A549 (cell line): ENCODE results near the gene ST8SIA5. TPM values are rescaled to one million over a fixed set of nuclear protein-coding genes. Genes with fewer than 3 reads are reported as not detected.

Experiments used
- ATAC-seq, 2 experiments: fragments of 200-7000 bp in 1 of 2; fragments of >200 bp in 1 of 2; cut with Nextera tagmentation in 1 of 2; cut with Tn5 transposase in 1 of 2; 3 replicates each; pipeline versions ENCODE4 v1.8.0 to v1.9.1; 2018 to 2020; ENCODE audit warnings: mild to moderate bottlenecking in 1 of 2, moderate library complexity in 1 of 2
- CTCF ChIA-PET: fragments of 300-600 bp; sonication (Branson Sonifier 250); formaldehyde crosslinking; extraction: SDS; loops from one replicate; lab custom pipeline; 2021; ENCODE audit warnings: antibody characterized with exemption, inconsistent platforms; lab: Yijun Ruan, JAX
- POLR2A ChIA-PET: fragments of 350-600 bp; formaldehyde crosslinking; extraction: SDS; loops from one replicate; lab custom pipeline; 2021; ENCODE audit warnings: antibody characterized with exemption, inconsistent platforms; lab: Yijun Ruan, JAX
- DNase-seq, 2 experiments: peaks; one replicate each; pipeline versions ENCODE4 v3.0.0 to v3.0.0-alpha.2; 2011 to 2016; ENCODE audit warnings: low read depth in 1 of 2, low spot score in 1 of 2
- FAIRE-seq: peaks from 2 replicates; lab custom pipeline; 2011; peaks lifted over from hg19 to GRCh38; lab: Jason Lieb, UNC
- H3K27ac ChIP-seq, 2 experiments: fragments of >200 bp; sonication (Bioruptor Twin); formaldehyde crosslinking; 3 replicates each; pipeline ENCODE4 v1.5.1; 2016 to 2017
- H3K4me1 ChIP-seq: fragments of >200 bp; sonication (Bioruptor Twin); formaldehyde crosslinking; 3 replicates; pipeline ENCODE4 v1.6.1; 2016
- H3K4me2 ChIP-seq: fragments of >200 bp; sonication (Bioruptor Twin); formaldehyde crosslinking; 3 replicates; pipeline ENCODE4 v1.6.1; 2016
- H3K4me3 ChIP-seq: fragments of >200 bp; sonication (Bioruptor Twin); formaldehyde crosslinking; 3 replicates; pipeline ENCODE4 v1.5.1; 2016
- H3K9me3 ChIP-seq: fragments of >200 bp; sonication (Bioruptor Twin); formaldehyde crosslinking; 3 replicates; pipeline ENCODE4 v1.6.1; 2016
- ATOH8 ChIP-seq: fragments of 250-450 bp; sonication (Bioruptor Pico); IDR thresholded peaks from 2 replicates; pipeline ENCODE4 v1.5.0; 2020; ENCODE audit warnings: low read depth, mild to moderate bottlenecking, moderate library complexity
- BCL3 ChIP-seq: fragments of >200 bp; sonication (Bioruptor Twin); formaldehyde crosslinking; IDR thresholded peaks from 3 replicates; pipeline ENCODE4 v1.6.1; 2016
- CBX2 ChIP-seq: fragments of 200-600 bp; sonication (generic); IDR thresholded peaks from 2 replicates; pipeline ENCODE4 v1.6.1; 2016; ENCODE audit warnings: low read depth, mild to moderate bottlenecking, borderline replicate concordance
- CHD2 ChIP-seq: fragments of 150-350 bp; IDR thresholded peaks from 2 replicates; pipeline ENCODE4 v1.6.1; 2014; ENCODE audit warnings: low read length; ENCODE audit not compliant: partially characterized antibody
- CTCF ChIP-seq: fragments of >200 bp; sonication (Bioruptor Twin); formaldehyde crosslinking; IDR thresholded peaks from 3 replicates; pipeline ENCODE4 v1.5.1; 2016
- E2F6 ChIP-seq: IDR thresholded peaks from 2 replicates; pipeline ENCODE4 v1.6.1; 2012; ENCODE audit warnings: low read depth, borderline replicate concordance
- ELK1 ChIP-seq: fragments of 150-350 bp; IDR thresholded peaks from 2 replicates; pipeline ENCODE4 v1.6.1; 2014; ENCODE audit warnings: low read depth, mild to moderate bottlenecking, low read length
- JUN ChIP-seq, 2 experiments: fragments of >200 bp; sonication (Bioruptor Twin); formaldehyde crosslinking; IDR thresholded peaks; 2 replicates in 1 of 2; 3 replicates in 1 of 2; pipeline ENCODE4 v1.6.1; 2016 to 2017
- JUNB ChIP-seq: fragments of >200 bp; sonication (Bioruptor Twin); formaldehyde crosslinking; IDR thresholded peaks from 2 replicates; pipeline ENCODE4 v1.6.1; 2016
- MAZ ChIP-seq: fragments of 150-350 bp; IDR thresholded peaks from 2 replicates; pipeline ENCODE4 v1.6.1; 2014; ENCODE audit warnings: antibody characterized with exemption, low read depth, low read length, borderline replicate concordance
- NFE2L2 ChIP-seq: fragments of 150-350 bp; conservative IDR thresholded peaks from 2 replicates; pipeline ENCODE4 v1.6.1; 2014; ENCODE audit warnings: low read length
- NR3C1 ChIP-seq: fragments of >200 bp; sonication (Bioruptor Twin); formaldehyde crosslinking; IDR thresholded peaks from 3 replicates; pipeline ENCODE4 v1.6.1; 2017
- PHF8 ChIP-seq: fragments of 200-600 bp; sonication (generic); IDR thresholded peaks from 2 replicates; pipeline ENCODE4 v1.6.1; 2016; ENCODE audit warnings: low read depth, mild to moderate bottlenecking, antibody characterized with exemption, moderate library complexity, borderline replicate concordance
- POLR2A ChIP-seq: IDR thresholded peaks from 2 replicates; pipeline ENCODE4 v1.6.1; 2012; ENCODE audit warnings: mild to moderate bottlenecking, low read length
- RFX5 ChIP-seq: fragments of 450-650 bp; IDR thresholded peaks from 2 replicates; pipeline ENCODE4 v1.7.1; 2014; ENCODE audit warnings: antibody characterized with exemption, mild to moderate bottlenecking, moderate library complexity
- RNF2 ChIP-seq: fragments of 200-600 bp; sonication (generic); IDR thresholded peaks from 2 replicates; pipeline ENCODE4 v1.6.1; 2016; ENCODE audit warnings: low read depth, mild to moderate bottlenecking, antibody characterized with exemption, moderate library complexity, borderline replicate concordance
- WGBS: methylation state at CpG from one replicate; pipeline ENCODE4 v1.1.6; 2017; ENCODE audit errors: missing lambda C conversion rate; 5-methylcytosine and 5-hydroxymethylcytosine counted together
- polyA plus RNA-seq, 4 experiments: library from polyadenylated mRNA; depleted of rRNA in 3 of 4; stranded (reverse); fragments of >200 nt; fragmentation: RNase III in 1 of 4; extraction: RNeasy Plus Mini Kit Qiagen cat#74134 plus additional on column Dnase treatment in 1 of 4; gene quantifications; 2 replicates in 3 of 4; 3 replicates in 1 of 4; pipeline ENCODE4 v1.2.3, GENCODE V29; 2011 to 2017

Gene ST8SIA5
- polyA plus RNA-seq, 2 of the 4 experiments (the other 2 are of a cell fraction) = not detected

- no peak for TF ChIP-seq ATOH8 (CRISPR knock-in tag)
- TF ChIP-seq NR3C1 = no peak
Measured at GRCh38 chr18:46696702-46697101, 60.2 kb downstream of the ST8SIA5 start (continued).

GRCh38 chr18:46696268-46696667 is 60.6 kb downstream of the ST8SIA5 start:
- TF ChIP-seq MAZ (no peak), E2F6 (no peak), PHF8 (no peak), CBX2 (no peak), RFX5 (no peak), JUNB (no peak), BCL3 (no peak), CTCF (no peak)
- H3K4me3 ChIP-seq = no peak overlapping the region
- 38% methylated on average over 3 of the region's 3 CpGs for WGBS
- no peaks in the 10 kb centered on the region for H3K4me1 ChIP-seq
- FAIRE-seq (no peak), ATAC-seq (no peak), DNase-seq (no peak)
- CTCF ChIA-PET = no interaction called here
- POLR2A ChIA-PET = no interaction called here
- H3K9me3 ChIP-seq = no peaks in the 10 kb centered on the region
- H3K4me2 ChIP-seq = no peak overlapping the region
- H3K27ac ChIP-seq = no peak overlapping the region

- Histone ChIP-seq H3K4me3 (no peak overlapping the region), H3K9me3 (no peaks in the 10 kb centered on the region), H3K27ac (no peak overlapping the region), H3K4me2 (no peak overlapping the region), H3K4me1 (no peaks in the 10 kb centered on the region)
- CTCF ChIA-PET = interaction anchor here (0.9 to 1.4 kb wide), 3 partner anchors 8 to 36 kb away, joined by 4 to 5 read pairs (median 4); no protein-coding TSS in a partner anchor
- POLR2A ChIA-PET = no interaction called here
- no peak for ATAC-seq
- no peak for FAIRE-seq
- DNase-seq = no peak
- TF ChIP-seq NFE2L2 = no peak
- no peak for TF ChIP-seq POLR2A
- WGBS = 83% methylated on average over 2 of the region's 2 CpGs
Measured at GRCh38 chr18:46693996-46694395, 62.9 kb downstream of the ST8SIA5 start.

GRCh38 chr18:46688853-46689525 is 67.9 kb downstream of the ST8SIA5 start:
- H3K4me2 ChIP-seq = no peak overlapping the region
- POLR2A ChIA-PET = interaction anchor here (0.7 kb wide), 1 partner anchor 186 kb away, joined by 5 read pairs; no protein-coding TSS in a partner anchor
- no peak overlapping the region for H3K4me3 ChIP-seq
- H3K4me1 ChIP-seq = no peaks in the 10 kb centered on the region
- WGBS = 60% methylated on average over 8 of the region's 12 CpGs
- no peaks in the 10 kb centered on the region for H3K9me3 ChIP-seq
- no peak overlapping the region for H3K27ac ChIP-seq
- no peak for DNase-seq
- FAIRE-seq = no peak
- ATAC-seq = no peak
- TF ChIP-seq ELK1 = no peak
- TF ChIP-seq CHD2 = no peak
- no peak for TF ChIP-seq RNF2
- TF ChIP-seq JUN (IDR thresholded peaks at IDR 0.05) = no peak
- CTCF ChIA-PET = interaction anchor here (0.6 to 1.2 kb wide), 2 partner anchors 17 to 355 kb away, joined by 3 to 4 read pairs; a partner anchor contains a TSS
